ENCODE measurements around the gene SVEP1.

DNA sequence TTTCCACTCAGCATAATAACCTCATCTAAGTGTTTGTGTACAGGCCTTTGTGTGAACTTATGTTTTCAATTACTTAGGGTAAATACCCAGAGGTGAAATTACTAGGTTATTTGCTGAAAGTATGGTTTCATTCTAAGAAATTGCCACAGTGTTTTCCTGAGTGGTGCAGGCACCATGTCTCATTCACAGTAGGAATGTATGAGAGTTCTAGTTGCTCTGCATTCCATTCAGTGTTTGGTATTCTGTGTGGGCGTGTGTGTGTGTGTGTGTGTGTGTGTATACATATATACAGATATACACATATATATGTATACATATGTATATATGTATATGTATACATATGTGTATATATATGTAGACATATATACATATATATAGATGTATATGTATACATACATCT is 8.8 kb upstream of the SVEP1 start:
- TF ChIP-seq, protein P1, sequence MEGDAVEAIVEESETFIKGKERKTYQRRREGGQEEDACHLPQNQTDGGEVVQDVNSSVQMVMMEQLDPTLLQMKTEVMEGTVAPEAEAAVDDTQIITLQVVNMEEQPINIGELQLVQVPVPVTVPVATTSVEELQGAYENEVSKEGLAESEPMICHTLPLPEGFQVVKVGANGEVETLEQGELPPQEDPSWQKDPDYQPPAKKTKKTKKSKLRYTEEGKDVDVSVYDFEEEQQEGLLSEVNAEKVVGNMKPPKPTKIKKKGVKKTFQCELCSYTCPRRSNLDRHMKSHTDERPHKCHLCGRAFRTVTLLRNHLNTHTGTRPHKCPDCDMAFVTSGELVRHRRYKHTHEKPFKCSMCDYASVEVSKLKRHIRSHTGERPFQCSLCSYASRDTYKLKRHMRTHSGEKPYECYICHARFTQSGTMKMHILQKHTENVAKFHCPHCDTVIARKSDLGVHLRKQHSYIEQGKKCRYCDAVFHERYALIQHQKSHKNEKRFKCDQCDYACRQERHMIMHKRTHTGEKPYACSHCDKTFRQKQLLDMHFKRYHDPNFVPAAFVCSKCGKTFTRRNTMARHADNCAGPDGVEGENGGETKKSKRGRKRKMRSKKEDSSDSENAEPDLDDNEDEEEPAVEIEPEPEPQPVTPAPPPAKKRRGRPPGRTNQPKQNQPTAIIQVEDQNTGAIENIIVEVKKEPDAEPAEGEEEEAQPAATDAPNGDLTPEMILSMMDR (IDR thresholded peaks at IDR 0.05; ENCODE audit: low read length) = no peak
- TF ChIP-seq EZH2 (IDR thresholded peaks at IDR 0.05; ENCODE audit: borderline replicate concordance, low read length) = no peak

Measured in OCI-LY1 (cell line).